Renal cortex interstitium (tissue), 11 donors: Measurements from ENCODE around the gene BATF. TPM values are rescaled to one million over a fixed set of nuclear protein-coding genes. Genes with fewer than 3 reads are reported as not detected.
A peak's percentile ranks its signal among the peaks of the same experiment; 100 is the strongest.

ENCODE experiments used
- DNase-seq, 11 donors: peaks; one replicate each; pipeline ENCODE4 v3.0.0-alpha.2; 2013; ENCODE audit warnings: low read depth in 9 of 11, low spot score in 4 of 11; ENCODE audit errors: extremely low read depth in 1 of 11
- polyA plus RNA-seq, 3 donors: library from polyadenylated mRNA; unstranded; fragments of 120-200 nt; gene quantifications; one replicate each; pipeline ENCODE4 v1.2.1, GENCODE V29; 2013; ENCODE audit not compliant: insufficient read length in 3 of 3

BATF gene
- polyA plus RNA-seq, 3 donors: 0.40 to 0.43 (median 0.42) TPM

GRCh38 chr14:75551021-75551420 lies 28.8 kb downstream of the BATF start:
- no peak for DNase-seq

GRCh38 chr14:75553157-75553556 lies 30.9 kb downstream of the BATF start:
- no peak for DNase-seq

- no peak for DNase-seq
Observed at GRCh38 chr14:75553761-75554364, 31.6 kb downstream of the BATF start.

- DNase-seq: no peak
Observed at GRCh38 chr14:75554482-75554881, 32.2 kb downstream of the BATF start.

GRCh38 chr14:75558440-75558839 lies 36.2 kb downstream of the BATF start:
- no peak for DNase-seq

GRCh38 chr14:75559045-75559444 lies 36.8 kb downstream of the BATF start:
- DNase-seq: no peak

DNA sequence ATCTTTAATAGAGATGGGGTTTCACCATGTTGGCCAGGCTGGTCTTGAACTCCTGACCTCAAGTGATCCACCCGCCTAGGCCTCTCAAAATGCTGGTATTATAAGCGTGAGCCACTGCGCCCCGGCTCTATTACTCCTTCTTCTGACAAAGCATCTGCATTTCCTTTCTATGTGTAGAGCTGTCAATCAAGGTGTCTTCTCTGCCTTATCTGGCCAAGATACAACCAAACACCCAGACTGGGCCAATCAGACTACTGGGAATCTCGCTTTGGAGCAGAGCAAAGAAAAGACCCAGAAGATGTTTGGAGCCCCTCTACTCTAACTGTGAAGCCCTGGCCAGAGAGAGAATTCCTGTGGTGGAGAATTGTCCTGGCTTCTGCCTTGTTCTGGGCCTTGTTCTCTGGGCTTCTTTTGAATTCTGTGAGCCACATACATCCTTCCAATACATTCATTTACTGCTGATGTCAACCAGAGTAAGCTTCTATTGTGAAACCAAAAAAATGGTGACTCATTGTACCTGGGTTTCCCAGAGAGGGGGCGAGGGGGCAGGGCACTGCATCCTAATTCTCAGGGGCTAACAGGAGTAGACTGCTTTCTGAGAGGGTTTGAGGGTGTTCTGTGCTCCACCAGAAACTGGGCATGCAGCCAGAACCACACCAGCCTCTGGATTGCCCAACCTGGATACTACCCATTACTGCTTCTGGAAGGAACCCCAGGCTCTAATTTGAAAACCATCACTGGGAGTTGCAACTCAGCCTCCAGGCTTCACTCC lies 37.4 kb downstream of the BATF start:
- DNase-seq: no peak

DNA sequence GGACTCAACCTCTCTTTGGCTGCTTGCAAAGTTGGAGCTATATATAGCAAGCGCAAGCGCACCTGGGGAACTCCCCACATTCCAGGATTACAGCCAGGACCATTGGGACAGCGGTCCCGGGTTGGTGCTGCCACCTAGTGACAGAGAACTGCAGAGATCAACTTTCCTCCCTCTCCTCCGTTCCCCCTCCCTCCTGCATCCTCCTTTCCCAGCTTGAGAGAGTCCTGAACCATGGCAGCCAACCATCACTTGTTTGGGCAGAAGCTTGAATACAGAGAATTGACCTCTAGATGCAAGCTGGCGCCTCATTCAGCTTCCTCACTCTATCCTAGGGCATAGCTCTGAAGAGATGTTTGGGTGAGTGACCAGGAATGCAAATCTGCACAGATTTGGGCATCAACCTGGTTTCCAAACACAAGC lies 38.8 kb downstream of the BATF start:
- DNase-seq: peak; percentile 60 to 84 (median 70)

DNA sequence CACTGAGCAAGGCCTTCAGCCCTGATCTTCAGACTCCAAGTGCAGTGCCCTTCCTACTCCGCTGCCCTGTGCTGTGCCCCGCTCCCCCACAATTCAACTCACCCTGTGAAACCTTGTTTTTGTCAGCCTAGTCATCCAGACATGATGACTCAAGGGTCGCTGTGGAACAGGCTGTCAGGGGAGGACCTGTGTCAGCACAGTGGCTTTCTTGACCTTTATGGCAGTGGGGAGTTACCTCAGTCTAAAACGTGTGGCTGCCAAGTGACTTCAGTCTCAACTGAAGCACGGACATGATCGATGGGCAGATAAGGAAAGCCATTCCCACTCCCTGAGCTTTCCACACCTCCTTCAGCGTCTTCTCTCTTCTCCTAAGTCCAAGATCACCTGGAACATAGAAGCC lies 39.8 kb downstream of the BATF start:
- DNase-seq: no peak

- no peak for DNase-seq
Observed at GRCh38 chr14:75562489-75562888, 40.2 kb downstream of the BATF start.

GRCh38 chr14:75563931-75564330 lies 41.7 kb downstream of the BATF start:
- no peak for DNase-seq

GRCh38 chr14:75565056-75565455 lies 42.8 kb downstream of the BATF start:
- no peak for DNase-seq

DNA sequence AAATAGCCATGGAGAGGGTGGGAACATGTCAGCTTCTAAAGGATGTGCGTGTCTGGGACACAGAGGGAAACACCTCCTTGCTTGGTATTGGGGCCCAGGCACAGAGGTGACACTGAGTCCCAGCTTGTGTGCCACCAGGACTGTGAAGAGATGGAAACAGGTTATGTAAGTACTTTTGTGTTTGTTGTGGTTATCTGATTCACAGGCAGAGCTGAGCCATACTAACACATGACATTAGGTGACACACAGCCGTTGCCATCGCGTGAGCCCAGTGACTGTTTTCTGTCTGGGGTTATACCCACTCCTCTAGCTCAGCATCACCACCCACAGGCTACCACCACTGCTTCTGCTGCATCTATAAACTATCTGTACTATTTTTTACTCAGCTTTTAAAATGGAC lies 44.1 kb downstream of the BATF start:
- DNase-seq: no peak

DNA sequence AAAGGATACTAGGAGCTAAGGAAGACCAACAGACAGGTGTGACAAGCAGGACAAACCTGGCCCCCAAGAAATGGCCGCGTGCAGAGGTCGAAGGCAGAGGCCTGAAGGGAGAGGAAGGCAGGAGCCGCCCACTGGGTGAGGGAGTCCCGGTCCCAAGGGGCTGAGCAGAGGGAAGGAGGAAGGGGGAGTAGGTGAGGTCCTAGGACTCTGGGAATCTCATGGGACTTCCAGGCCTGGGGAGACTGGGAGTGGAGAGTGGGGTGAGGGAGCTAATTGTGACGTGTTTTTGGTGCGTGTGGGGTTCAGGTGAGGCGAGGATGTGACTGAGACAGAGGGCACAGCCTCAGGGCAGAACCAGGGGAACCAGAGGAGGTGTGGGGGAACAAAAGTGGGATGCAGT lies 44.5 kb downstream of the BATF start:
- DNase-seq: no peak

DNA sequence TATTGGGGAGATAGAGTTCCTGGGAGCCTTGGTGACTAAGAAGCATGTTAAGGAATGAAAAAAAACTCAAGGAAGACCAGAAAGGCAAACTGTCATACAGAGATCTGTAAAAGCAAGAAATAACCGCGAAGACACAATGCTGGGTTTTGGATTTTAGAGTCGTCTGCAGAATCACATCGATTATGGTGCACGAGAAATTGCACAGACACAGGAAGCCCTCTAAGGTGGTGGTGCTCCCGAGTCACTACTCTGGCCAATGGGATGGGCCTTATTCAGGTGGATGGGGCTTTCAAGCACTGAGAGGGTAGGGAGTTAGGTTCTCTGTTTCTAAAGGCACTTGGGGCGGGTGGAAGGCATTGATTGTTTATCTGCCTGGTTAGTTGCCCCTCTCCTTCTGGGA lies 45.9 kb downstream of the BATF start:
- no peak for DNase-seq

DNA sequence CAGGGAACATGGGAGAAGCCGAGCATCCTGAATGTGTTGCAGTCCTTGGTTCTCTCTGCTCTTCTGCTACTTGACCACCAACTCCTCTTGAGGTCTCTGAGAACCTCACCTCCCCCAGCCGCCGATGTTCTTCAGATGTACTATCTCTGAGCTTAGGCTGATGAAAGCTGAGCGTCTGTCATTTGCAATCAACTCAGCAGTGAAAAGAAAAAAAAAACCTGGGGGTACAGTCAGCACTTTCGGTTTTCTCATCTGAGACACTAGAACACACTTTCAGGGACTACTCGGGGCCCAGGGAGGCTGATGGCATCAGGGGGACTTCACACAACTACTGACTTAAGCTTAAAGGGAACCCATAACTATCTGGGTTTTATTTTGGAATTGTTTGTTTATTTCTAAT lies 46.5 kb downstream of the BATF start:
- DNase-seq: no peak

DNA sequence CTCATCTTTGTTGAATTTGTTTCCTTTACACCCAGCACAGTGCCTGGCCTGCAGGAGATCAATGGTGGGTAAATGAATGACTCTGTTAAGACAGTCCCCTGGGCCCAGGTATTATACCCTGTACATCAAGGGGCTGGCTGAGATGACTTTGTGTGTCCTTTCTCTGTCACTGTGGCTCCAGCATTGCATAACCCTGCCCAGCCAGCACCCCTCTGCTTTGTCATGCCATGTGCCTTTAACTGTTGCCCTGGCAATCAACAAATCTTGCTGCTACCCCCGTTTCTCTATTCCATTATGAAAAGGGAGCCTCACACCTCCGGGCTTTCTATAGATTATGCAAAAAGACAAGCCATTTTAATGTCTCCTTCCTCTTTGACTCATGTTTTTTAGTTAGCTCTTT lies 48.5 kb downstream of the BATF start:
- no peak for DNase-seq

DNA sequence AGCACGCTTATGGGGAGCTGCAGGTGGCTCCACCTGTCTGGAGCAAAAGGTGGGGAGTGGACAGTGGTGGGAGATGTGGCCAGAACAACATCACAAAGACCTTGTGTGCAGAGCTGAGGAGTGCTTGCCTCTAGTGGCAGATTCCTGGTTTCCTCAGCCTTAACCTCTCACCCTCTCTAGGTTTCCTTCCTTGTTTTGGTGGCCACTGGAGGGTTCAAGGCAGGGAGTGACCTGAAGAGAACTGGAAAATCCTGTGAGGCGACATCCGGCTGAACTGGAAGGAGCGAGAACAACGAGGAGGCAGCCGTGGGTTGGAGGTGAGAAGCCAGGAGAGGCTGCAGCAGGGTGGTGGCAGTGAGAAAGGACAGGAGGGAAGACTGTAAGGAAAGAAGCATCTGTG lies 49.8 kb downstream of the BATF start:
- DNase-seq: no peak

GRCh38 chr14:75577090-75577489 lies 54.8 kb downstream of the BATF start:
- no peak for DNase-seq

DNA sequence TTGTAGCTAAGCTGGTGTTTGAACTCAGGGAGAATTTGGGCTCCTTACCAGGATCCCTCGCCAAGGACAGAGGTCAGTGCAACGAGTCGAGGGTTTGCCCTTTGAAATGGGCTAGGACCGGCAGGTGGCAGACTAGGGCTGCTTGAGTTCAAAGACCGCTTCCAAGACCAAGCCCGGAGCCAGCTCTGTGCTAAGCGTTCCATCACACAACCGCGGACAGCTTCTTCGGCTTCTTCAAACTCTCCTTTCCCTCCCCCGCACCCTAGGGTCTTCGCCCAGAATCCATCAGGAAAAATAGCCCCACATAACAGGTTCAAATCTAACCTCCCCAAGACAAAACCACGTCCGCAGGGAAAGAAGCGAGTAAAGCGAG lies 55.4 kb downstream of the BATF start:
- peak; percentile 58 to 80 (median 71) for DNase-seq
